ENCODE data around the gene HHIPL1.

- TF ChIP-seq POLR2AphosphoS5 (IDR thresholded peaks at IDR 0.05) (no peak), CTCF (IDR thresholded peaks at IDR 0.05) (no peak), EP300 (IDR thresholded peaks at IDR 0.05) (no peak)
Measured at GRCh38 chr14:99688210-99688581, 43.3 kb downstream of the HHIPL1 start.

Data from suprapubic skin (tissue), 4 donors.